ENCODE data around the gene SLC43A1.
"Not testable (repeated sequence)": the region's sequence is repeated elsewhere in the genome, so short reads cannot be mapped to it uniquely, and the experiment has no call there.

The SLC43A1 gene

DNA sequence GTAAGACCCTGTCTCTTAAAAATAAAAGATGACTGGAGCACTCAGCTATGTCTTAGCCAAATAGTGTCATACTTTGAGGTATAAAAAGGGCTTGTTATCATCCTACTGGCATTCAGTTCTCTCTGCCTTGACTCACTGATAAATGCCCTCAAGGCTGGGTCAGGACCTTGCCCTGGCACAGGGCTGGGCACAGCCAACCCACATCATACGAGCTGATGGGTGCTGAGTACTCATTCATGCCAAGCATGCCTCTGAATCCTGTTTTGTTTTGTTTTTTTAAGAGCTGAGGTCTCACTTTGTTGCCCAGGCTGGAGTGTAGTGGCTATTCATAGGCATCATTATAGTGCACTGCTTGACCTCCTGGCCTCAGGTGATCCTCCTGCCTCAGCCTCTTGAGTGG, 23.8 kb upstream of the SLC43A1 start:
- H3K27me3 Mint-ChIP-seq, result no peaks in the 10 kb centered on the region
- no peak overlapping the region for H3K27ac Mint-ChIP-seq
- H3K36me3 Mint-ChIP-seq, result peaks cover 15% of the 10 kb centered on the region
- no peak for ATAC-seq
- H3K4me1 Mint-ChIP-seq, result peaks cover 5% of the 10 kb centered on the region
- no peak overlapping the region for H3K4me3 Mint-ChIP-seq
- no peaks in the 10 kb centered on the region for H3K9me3 Mint-ChIP-seq

DNA sequence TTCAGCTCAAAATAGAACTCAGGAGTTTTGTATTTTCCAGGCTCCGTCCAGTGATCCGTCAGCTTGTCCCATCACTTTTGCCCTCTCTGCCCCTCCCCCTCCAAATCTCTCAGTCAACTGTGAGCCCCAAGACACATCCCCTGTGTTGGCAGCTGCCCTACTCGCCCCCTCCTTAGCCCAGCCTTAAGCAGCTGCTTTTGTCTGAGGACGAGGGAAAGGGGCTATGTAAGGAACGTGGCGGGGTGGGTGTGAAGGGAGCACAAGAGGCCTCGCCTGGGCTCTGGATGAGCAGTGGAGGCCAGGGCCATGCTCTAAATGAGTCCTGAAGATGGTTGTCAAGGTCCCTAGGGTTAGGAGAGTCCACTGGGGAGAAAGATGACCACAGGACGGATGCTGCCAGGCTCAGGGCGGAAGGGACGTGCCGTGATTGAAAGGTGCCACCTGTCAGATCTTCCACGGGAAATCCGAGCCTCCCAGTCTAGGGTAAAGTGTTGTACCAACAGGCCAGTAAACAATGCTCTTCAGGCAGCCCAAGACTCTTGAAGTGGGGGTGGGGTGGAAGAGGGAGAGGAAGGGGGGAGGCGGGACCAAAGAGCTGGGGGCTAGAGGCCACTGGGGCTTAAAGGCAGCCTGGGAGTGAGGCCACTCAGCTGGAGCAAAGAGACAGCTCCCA, 21.6 kb upstream of the SLC43A1 start, which contains the start of gene SMTNL1:
Gene SMTNL1, plus strand, starts transcription at position 649 of the 673 bp plus-strand sequence. CDS start 5,048 bp downstream, outside the sequence.
- ATAC-seq, result no peak

DNA sequence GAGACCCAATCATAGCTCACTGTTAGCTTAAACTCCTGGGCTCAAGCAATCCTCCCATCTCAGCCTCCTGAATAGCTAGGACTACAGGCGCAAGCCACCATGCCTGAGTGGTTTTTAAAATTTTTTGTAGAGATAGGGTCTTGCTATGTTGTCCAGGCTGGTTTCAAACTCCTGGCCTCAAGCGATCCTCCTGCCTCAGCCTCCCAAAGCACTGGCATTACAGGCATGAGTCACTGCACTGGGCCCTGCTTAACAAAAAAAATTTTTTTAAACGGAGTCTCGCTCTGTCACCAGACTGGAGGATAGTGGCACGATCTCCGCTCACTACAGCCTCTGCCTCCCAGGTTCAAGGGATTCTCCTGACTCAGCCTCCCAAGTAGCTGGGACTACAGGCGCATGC, 18.9 kb upstream of the SLC43A1 start:
- H3K27ac Mint-ChIP-seq, H3K4me3 Mint-ChIP-seq, H3K27me3 Mint-ChIP-seq, H3K9me3 Mint-ChIP-seq, ATAC-seq: not testable (repeated sequence)
- H3K4me1 Mint-ChIP-seq, result peaks cover 16% of the 10 kb centered on the region
- H3K36me3 Mint-ChIP-seq, result peaks cover 11% of the 10 kb centered on the region

More for the DNA sequence above, 21.6 kb upstream of the SLC43A1 start, which contains the start of gene SMTNL1:
- peaks cover 11% of the 10 kb centered on the region for H3K36me3 Mint-ChIP-seq
- H3K4me1 Mint-ChIP-seq, result no peaks in the 10 kb centered on the region
- H3K27ac Mint-ChIP-seq, result no peak within 1 kb of the TSS
- no peaks in the 10 kb centered on the region for H3K9me3 Mint-ChIP-seq
- no peaks in the 10 kb centered on the region for H3K27me3 Mint-ChIP-seq
- H3K4me3 Mint-ChIP-seq, result no peak within 1 kb of the TSS

DNA sequence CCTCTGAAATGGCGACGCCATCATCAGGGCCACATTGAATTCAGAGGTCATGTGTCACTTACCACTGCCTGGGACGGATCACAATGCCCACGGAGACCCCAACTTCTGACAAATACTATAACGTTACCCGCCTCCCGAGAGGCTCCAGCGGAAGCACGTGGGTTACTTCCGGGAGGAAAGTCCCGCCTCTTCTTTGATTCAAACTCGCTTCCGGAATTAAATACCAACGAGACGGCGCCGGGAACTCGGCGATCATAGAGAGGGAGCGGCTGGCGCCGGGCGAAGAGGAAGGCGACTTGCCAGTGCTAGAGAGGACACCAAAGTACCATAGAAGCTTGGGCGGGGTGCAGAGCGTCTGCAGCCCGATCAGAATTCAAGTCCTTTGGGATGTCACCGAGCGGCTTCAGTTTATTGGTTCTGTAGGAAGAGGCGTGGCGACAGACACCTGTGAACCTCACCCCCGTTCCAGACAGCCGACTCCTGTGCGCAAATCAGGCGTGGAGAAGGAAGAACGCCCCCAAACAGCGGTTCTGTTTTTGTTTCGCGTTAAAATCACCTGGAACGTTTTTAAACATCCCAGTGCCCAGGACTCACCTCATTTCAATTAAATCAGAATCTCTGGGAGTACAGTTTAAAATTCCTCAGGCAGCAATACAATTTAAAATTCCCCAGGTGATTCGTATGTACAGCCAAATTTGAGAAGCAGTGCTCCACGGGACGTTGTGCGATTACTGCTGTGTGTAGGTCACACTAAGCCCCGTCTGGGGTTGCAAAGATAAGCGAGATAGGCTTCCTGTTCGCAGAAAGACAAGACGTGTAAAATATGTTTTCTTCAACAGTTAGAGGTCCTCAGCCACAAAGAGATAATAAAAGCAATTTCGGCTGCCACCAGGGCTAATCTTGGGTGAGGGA, 15.3 kb upstream of the SLC43A1 start, which contains the start of gene TIMM10:
Gene TIMM10, minus strand, starts transcription at position 159 of the 912 bp plus-strand sequence. CDS start 565 bp downstream, outside the sequence.
- Mint-ChIP-seq H3K36me3 (peaks cover 10% of the 10 kb centered on the region), H3K4me3 (peak within 1 kb of the TSS; percentile 91), H3K27ac (peak within 1 kb of the TSS; percentile 93), H3K27me3 (no peaks in the 10 kb centered on the region), H3K4me1 (peaks cover 20% of the 10 kb centered on the region), H3K9me3 (no peaks in the 10 kb centered on the region)
- ATAC-seq, result peak; percentile 99

DNA sequence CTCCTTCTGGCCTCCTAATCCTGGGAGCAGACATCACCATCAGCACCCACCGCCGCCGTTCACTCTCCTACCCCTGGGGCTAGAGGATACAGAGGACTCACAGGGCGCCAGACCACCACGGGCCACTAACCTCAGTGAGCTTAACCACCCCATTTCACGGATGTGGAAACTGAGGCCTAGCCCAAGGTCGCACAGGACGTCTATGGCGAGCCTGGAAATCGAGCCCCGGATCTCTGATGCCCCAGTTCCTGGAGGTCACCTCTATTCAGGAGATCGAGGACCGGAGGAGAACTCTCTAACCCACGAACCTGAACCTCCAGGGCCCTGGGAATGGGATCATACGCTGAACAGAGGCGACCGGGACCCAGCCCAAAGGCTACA, 14.7 kb upstream of the SLC43A1 start:
- Mint-ChIP-seq H3K27me3 (no peaks in the 10 kb centered on the region), H3K4me1 (peaks cover 20% of the 10 kb centered on the region), H3K36me3 (peaks cover 11% of the 10 kb centered on the region), H3K4me3 (peak overlapping the region; percentile 91), H3K27ac (peak overlapping the region; percentile 93), H3K9me3 (no peaks in the 10 kb centered on the region)
- no peak for ATAC-seq

DNA sequence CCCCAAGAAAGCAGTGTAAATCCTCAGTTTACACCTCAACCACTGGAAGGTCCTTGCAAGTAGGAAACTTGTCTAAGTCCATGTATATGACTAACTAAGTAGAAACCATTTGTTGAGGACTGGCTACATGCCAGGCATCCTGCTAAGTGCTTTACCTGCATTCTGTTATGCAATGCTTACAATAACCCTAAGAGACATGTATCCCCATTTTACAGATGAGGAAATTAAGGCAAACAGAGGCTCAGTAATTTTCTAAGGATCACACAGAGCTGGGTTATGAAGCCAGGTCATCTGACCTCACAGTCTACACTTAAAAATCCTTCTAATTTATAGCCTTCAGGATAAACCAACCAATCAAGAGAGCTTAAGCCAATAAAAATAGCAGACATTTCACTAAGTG, 13.5 kb upstream of the SLC43A1 start:
- H3K9me3 Mint-ChIP-seq, result no peaks in the 10 kb centered on the region
- H3K4me1 Mint-ChIP-seq, result peaks cover 20% of the 10 kb centered on the region
- no peak overlapping the region for H3K4me3 Mint-ChIP-seq
- peaks cover 17% of the 10 kb centered on the region for H3K36me3 Mint-ChIP-seq
- ATAC-seq, result no peak
- no peaks in the 10 kb centered on the region for H3K27me3 Mint-ChIP-seq
- no peak overlapping the region for H3K27ac Mint-ChIP-seq

DNA sequence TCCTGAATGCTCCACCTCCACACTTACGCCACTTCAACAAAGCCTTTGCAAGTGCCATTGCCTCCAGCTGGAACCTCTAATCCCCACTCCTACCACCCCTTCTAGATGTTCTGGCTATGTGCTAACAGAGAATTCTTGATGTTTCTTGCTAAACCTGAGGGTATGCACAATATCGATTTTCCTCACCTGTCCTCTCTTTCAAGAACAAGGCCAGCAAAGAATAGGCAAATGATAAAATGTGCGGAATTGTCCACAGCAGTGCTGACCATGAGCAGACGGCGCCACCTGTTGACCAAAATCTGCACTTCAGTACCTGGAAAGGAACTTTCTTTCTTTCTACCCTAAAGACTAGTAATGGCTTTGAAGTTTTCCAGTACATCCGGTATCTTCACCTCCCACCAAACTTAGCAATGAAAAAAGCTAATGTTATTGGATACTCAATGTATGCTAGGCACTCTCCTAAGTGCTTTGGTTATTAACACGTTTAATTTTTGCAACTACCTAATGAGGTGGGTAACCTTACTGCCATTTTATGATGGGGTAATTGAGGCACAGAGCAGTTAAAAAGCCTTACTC, 11.6 kb upstream of the SLC43A1 start:
- H3K27ac Mint-ChIP-seq, result no peak overlapping the region
- H3K4me3 Mint-ChIP-seq, result no peak overlapping the region
- H3K9me3 Mint-ChIP-seq, result no peaks in the 10 kb centered on the region
- no peaks in the 10 kb centered on the region for H3K27me3 Mint-ChIP-seq
- peaks cover 12% of the 10 kb centered on the region for H3K36me3 Mint-ChIP-seq
- ATAC-seq, result no peak
- H3K4me1 Mint-ChIP-seq, result peaks cover 20% of the 10 kb centered on the region

DNA sequence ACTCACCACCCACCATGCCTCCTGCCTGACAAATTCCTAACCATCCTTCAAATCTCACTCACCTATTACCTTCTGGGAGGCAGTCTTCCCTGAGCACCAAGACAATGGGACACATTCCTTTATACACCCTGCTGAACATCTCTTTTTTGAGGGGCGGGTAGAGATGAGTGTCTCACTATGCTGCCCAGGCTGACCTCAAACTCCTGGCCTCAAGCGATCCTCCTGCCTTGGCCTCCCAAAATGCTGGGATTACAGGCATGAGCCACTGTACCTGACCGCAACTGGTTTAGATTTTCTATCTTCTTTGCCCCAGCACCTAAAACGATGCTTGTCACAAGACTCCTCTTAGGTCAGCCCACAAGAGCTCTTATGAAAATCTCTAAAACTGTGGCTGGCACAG, 7.9 kb upstream of the SLC43A1 start:
- H3K27me3 Mint-ChIP-seq, result no peaks in the 10 kb centered on the region
- H3K4me3 Mint-ChIP-seq, result no peak overlapping the region
- no peaks in the 10 kb centered on the region for H3K9me3 Mint-ChIP-seq
- H3K36me3 Mint-ChIP-seq, result peaks cover 7% of the 10 kb centered on the region
- H3K4me1 Mint-ChIP-seq, result peaks cover 6% of the 10 kb centered on the region
- no peak overlapping the region for H3K27ac Mint-ChIP-seq
- no peak for ATAC-seq

DNA sequence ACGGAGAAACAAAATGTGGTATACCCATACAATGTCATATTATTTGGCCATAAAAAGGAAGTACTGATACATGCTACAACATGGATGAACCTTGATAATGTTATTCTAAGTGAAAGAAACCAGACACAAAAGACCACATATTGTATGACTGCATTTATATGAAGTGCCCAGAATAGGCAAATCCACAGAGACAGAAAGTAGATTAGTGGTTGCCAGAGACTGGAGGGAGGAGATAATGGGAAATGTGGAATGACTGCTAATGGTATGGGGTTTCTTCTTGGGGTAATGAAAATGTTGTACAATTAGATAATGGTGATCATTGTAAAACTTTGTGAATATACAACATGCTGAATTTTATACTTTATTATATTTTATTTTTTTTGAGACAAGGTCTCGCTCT, 5.6 kb upstream of the SLC43A1 start:
- Mint-ChIP-seq H3K36me3 (peaks cover 6% of the 10 kb centered on the region), H3K4me1 (peaks cover 7% of the 10 kb centered on the region), H3K27me3 (no peaks in the 10 kb centered on the region), H3K27ac (no peak overlapping the region), H3K9me3 (no peaks in the 10 kb centered on the region), H3K4me3 (no peak overlapping the region)
- no peak for ATAC-seq

DNA sequence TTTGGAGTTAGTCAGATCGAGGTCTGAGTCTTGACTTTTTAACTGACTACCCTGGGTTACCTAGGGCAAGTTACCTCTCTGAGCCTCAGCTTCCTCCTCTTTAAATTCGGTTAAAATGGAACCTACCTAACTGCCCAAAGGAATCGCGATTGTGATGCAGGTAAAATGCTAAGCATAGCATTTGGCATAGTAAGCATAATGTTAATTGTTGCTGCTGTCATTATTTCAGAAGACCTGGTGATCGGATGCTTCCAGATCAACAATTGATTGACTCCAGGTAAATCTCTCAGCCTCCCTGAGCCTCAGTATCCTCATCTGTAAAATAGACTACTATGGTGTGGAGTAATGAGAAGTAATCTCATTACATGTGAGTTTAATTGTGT, 550 bp upstream of the SLC43A1 start:
- peaks cover 49% of the 10 kb centered on the region for H3K4me1 Mint-ChIP-seq
- no peaks in the 10 kb centered on the region for H3K27me3 Mint-ChIP-seq
- peak overlapping the region; percentile 82 for H3K27ac Mint-ChIP-seq
- H3K9me3 Mint-ChIP-seq, result no peaks in the 10 kb centered on the region
- ATAC-seq, result no peak
- H3K4me3 Mint-ChIP-seq, result peak overlapping the region; percentile 100
- no peaks in the 10 kb centered on the region for H3K36me3 Mint-ChIP-seq

DNA sequence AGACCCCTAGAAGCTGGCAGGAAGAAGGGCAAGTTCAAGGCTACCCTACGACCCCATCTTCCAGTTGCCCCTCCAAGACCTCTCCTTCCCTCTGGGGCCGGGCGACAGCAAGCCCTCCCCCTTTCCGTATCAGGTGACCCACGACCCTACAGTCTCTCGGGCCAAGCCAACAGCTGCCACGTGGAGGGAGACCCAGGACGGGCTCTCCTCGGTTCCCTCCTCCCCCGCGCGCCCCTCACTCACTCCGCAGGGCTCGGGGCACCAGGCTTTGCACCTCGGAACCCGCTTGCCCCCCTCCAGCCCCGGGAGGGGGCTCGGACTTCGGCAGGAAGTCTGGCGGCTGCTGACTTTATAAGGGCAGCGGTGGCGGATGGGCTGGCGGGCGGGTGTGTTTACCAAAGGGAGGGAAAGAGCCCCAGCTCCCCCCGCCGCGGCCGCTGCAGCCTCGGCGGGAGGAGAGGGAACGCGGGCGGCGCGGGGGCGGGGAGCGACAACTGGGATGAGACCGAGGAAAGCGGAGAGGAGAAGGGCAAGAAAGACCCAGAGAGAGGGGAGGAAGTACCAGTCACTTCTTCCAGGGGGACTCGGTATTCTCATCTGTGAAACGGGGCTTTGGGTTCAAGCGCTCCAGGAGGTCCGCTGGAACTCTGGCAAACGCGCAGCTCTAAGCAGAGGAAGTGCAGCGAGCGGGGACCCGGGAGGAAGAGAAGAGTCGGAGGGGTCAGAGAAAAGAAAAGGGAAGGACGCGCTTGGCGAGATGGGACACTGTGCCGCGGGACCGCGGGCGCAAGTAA, 767 bp downstream of the SLC43A1 start:
- peak; percentile 61 for ATAC-seq
- Mint-ChIP-seq H3K9me3 (no peaks in the 10 kb centered on the region), H3K4me3 (peak overlapping the region; percentile 100), H3K27me3 (no peaks in the 10 kb centered on the region), H3K27ac (peak overlapping the region; percentile 82), H3K4me1 (peaks cover 49% of the 10 kb centered on the region), H3K36me3 (no peaks in the 10 kb centered on the region)

DNA sequence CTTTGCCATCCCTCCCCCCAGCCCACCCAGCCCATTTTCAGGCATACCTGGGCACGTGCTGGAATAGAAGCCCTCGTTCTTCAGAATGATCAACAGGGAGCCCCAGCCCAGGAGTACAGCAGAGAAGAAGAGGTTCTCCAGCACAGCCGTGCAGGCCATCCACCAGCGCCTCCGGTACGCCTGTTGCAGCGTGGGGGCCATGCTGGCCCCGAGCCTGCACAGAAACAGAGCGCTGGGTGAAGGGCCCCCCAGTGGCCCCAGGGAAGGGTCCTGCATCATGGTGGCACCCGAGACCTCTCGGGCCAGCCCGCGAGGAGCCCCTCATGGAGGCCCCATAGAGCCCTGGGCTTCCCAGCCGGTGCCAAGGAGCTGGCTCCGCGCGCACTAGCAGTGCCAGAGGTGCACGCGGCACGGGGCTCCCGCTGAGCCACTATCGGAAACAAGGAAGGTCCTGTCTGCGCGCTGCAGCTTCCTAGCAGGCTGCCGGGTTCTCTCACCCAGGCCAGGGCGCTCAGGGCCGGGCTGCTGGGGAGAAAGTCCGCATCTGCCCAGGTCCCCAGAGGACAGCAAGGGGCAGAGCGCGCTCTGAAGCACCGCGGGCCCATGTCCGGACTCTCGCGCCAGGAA, 1.5 kb downstream of the SLC43A1 start:
- peak; percentile 49 for ATAC-seq
- peak overlapping the region; percentile 82 for H3K27ac Mint-ChIP-seq

DNA sequence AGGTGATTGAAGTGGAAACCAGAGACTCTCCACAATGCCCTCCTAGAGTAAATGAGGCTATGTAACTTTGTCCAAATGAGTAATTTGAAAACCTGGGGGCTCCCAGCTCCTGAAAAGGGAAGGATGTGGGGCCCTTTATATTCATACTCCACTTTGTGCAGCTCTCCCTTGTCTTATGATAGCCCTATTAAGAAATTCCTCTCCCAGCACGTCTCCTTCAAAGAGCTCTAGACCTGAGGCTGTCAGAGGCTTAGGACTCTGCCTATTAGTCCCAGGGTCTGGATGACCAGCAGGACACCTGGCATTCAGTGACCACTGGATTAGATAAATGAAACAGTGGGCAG, 2.1 kb downstream of the SLC43A1 start:
- ATAC-seq, result no peak
- H3K27me3 Mint-ChIP-seq, result no peaks in the 10 kb centered on the region
- no peaks in the 10 kb centered on the region for H3K36me3 Mint-ChIP-seq
- no peaks in the 10 kb centered on the region for H3K9me3 Mint-ChIP-seq
- no peak overlapping the region for H3K4me3 Mint-ChIP-seq
- H3K4me1 Mint-ChIP-seq, result peaks cover 43% of the 10 kb centered on the region
- H3K27ac Mint-ChIP-seq, result no peak overlapping the region

More for the DNA sequence above, 1.5 kb downstream of the SLC43A1 start:
- H3K4me1 Mint-ChIP-seq, result peaks cover 49% of the 10 kb centered on the region
- H3K36me3 Mint-ChIP-seq, result no peaks in the 10 kb centered on the region
- no peaks in the 10 kb centered on the region for H3K9me3 Mint-ChIP-seq
- peak overlapping the region; percentile 100 for H3K4me3 Mint-ChIP-seq
- no peaks in the 10 kb centered on the region for H3K27me3 Mint-ChIP-seq

DNA sequence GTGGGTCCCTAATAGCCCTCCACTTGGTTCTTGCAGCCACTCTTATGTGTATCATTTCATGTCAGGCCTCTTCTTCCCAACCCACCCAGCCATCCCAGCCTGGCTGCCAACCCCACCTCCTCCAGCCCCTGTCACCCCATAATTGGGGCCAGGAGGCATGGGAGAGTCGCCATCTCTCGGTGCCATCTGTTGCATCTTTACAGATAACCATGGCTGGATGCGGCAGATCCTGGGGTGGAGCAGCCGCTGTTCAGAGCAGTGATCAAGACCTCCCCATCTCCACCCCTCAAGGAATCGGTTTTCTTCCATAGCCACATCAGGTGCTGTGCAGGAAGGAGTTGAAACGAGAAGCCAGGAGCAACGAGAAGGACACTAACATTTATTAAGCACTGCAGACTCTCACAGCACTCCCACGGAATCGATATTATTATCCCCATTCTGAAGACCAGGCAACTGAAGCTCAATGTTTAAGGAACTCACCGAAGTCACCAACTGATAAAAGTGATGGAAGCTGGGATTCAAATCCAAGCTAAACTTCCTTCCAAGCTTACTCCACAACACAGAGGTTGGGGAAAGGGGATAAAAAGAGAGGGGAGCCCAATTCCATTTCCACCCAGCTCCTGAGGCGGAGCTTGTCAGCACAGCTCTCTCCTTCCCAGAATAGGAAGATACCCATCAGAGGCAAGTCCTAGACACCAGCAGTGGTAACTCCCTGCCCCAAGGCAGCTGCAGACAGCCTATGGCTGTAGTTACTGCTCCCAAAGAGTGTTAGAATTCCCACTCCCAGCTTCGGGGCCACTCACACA, 2.7 kb downstream of the SLC43A1 start:
- H3K4me1 Mint-ChIP-seq, result peaks cover 43% of the 10 kb centered on the region
- H3K4me3 Mint-ChIP-seq, result no peak overlapping the region
- no peaks in the 10 kb centered on the region for H3K9me3 Mint-ChIP-seq
- H3K27ac Mint-ChIP-seq, result peak overlapping the region; percentile 65
- no peaks in the 10 kb centered on the region for H3K36me3 Mint-ChIP-seq
- no peak for ATAC-seq
- H3K27me3 Mint-ChIP-seq, result no peaks in the 10 kb centered on the region
